OCI-M1 (cell line): ENCODE data around the gene NCS1.
A peak's percentile ranks its signal among the peaks of the same experiment; 100 is the strongest.
"Not testable (repeated sequence)": the region's sequence is repeated elsewhere in the genome, so short reads cannot be mapped to it uniquely, and the experiment has no call there.

Experiments
- DNase-seq: peaks from one replicate; lab custom pipeline; 2025; lab: John Stamatoyannopoulos, UW

The NCS1 gene

DNA sequence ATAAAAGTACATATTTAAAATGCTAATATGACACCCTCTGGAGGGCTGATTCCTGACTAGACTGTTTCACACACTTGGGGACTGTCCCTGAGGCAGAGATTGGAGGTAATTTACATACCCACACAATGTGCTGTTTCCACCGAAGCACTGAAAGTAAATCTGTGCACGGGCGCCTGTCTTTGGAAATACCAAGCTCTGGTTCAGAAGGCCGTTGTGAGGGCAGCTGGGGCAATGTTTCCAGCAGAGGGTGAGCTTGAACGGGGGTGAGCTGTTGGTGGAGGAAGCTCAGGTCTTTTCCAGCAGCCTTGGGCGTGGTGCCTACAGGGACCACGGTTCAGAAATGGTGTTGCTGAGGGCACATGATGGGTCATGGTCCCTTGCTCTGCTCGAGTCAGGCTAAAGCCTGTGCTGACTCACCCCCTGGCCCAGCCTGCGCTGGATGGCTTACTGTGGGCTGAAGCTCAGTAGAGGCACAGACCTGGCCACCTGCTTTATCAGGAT is 67.6 kb downstream of the NCS1 start:
- no peak for DNase-seq

DNA sequence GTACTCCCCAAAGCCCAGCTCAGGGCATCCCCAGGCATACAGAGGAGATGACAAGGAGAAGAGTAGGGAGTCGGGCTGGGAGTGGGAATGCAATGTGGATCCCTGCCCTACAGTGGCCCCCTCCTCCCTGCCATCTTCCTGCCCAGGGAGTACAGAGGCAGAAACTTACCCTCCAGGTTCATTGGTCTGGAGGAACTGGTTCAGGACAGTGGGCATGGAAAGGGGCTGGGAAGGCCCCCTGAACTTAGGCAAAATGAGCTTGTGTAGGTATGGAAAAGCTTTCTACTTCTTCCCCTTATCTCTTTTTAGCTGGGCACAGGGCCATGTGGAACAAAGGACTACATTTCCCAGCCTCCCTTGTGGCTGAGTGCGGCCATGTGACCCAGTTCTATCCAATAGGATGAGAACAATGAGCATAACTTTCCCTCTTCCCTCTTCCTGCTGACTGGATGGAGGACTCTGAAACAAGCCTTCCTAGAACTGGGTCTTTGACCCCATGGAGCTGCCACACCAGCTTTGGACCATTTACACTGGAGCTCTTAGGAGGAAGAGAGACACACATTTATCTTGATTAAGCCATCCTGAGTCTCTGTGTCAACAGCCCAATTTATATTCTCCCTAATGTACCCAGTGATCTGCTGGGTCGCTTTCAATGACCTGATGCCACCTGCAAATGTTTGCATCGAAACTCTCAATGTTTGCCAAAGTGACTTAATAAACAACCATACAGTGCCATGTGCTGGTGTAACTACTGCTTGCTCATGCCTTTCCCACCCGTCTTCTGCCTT is 68.4 kb downstream of the NCS1 start:
- DNase-seq: peak; percentile 90

DNA sequence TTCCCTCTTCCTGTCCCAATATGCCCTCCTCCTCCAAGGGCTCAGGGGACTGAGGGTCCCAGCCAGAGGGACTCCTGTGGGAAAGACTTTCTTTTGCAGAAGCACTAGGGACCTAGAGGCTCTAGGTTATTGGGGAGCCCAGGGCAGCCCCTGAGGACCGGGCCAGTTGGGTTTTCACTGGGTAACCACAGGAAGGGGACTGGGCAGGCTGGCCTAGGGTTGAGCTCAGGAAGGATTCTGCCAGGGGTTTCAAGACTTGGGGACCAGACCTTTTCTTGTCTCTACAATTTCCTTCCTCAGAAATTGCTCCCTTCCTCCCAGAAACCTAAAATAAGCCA is 69.0 kb downstream of the NCS1 start:
- DNase-seq: no peak

DNA sequence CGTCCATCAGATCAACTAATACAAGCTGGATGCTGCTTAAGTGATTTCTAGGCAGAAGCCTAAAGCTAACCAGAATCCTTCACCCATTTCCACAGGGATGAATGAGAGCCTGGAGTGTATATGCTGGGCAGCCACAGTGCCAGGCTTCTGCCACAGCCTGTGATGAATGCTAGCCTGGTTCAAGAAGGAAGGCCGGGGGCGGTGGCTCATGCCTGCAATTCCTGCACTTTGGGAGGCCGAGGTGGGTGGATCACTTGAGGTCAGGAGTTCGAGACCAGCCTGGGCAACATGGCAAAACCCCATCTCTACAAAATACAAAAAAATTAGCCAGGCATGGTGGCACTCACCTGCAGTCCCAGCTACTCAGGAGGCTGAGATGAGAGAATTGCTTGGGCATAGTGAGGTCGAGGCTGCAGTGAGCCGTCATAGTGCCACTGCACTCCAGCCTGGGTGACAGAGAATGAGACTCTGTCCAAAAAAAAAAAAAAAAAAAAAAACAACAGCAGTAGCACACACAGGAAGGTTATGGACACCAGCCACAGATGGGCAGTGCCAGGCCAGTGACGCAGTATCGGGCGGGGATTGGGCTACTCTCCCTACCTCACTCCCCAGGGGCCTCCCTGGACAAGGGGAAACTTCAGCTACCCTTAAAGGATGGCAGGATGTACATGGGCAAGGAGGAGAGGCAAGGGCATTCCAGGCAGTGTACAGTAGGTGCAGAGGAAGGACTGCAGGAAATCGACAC is 70.2 kb downstream of the NCS1 start:
- no peak for DNase-seq

DNA sequence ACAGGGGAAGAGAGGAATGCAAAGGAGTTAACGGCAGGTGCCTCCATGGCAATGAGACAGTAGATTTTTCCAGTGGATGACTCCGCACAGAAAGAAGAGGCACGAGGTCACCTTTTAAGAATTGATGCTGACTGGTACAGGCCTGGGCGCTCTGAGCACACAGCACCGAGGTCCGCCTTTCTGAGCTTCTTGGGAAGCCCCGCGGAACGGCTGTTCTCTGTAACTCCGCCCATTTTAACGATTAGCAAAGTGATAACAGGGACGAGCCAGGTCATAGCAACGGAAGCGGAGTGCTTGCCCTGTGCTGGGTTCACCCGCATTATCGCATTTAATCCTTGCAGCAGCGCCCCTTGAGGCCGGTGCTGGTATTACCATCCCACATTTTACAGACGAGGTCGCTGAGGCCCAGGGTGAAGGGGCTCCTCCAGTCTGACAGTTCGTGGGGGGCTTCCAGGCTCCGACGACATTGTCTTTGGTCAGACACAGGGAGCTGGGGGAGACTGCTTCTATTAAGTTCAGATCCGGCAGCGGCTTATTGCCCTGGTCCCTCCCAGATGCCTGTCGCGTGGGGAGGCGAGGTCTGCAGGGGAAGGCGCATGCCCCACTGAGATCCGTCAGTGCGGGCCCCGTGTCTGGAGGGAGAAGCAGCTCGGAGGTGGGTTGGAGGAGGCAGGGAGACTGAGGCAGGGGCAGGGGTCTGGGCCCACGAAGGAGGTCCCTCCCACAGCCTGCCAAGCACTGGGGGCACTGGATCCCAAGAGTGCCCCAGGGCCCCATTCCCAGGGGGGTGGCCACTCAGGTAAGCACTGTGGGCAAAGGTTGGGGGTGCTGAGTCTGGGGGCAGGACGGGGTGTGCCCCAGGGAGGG is 71.0 kb downstream of the NCS1 start:
- peak; percentile 88 for DNase-seq

DNA sequence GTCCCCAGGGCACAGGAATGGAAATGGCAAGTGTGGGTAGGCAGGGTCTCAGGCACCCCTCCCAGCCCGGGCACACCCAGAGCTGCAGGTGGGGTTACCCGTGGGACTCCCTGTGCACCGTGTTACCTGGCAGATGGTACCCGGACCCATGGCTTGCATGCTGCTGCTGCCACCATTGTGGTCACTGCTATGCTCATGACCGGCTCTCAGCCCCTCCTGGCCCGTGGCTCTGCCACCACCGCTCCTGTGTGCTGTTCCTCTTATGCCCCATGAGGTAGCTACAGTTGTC is 71.6 kb downstream of the NCS1 start:
- DNase-seq: no peak

DNA sequence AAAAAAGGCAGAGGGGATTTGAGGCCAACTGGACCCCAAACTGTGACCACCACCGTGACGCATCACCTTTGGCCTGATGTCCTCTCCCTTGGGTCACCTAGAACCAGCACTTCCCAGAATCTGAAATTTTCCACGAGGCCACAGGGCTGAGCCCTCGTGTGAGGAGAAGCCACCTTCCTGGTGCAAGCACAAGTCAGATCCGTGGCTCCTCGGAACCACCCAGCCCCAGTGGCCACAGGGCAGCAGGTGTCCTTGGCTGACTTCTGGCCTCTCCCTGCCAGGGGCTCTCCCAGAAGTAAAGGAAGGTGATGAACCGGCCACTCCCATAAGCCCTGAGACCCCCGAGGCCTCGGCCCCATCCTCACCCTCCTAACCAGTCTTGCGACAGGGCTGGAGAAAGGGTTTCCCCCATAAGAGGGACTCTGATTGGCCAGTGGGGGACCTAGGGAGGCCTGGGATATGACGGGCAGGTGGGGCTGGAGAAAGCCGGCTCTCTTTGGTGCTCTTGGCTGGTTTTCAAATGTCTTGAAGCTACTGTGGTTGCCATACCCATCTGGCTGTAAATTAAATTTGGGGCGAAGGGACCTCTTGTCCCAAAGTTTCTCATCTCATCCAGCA is 72.5 kb downstream of the NCS1 start:
- DNase-seq: no peak

DNA sequence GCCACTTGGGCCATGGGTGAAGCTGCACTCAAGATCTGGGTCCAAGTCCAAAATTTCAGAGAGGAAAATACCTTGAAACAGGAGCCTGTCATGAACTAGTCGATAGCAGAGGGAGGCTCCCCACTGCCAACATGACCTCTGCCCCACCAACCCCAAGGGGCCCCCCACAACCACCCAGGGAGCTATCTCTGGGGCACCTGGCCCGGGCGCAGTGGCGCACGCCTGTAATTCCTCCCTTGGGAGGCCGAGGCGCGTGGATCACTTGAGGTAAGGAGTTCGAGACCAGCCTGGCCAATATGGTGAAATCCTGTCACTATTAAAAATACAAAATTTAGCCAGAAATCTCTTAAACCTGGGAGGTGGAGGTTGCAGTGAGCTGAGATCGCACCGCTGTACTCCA is 73.3 kb downstream of the NCS1 start:
- DNase-seq: no peak

DNA sequence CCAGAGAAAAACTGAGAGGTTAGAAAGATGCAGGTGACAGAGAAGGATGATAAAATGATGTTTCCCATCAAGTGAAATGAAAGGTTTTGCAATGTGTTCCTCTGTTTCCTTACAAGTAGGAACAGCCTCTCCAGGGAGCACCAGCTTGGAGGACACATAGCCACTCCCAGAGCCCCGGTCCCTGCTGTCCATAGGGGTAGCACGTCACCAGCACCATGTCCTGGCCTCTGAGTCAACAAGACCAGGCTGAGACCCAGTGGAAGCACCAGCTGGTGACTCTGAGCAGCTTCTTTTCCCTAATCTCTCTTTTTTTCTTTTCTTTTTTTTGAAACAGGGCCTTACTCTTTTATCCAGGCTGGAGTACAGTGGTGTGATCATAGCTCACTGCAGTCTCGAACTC is 73.9 kb downstream of the NCS1 start:
- DNase-seq: no peak

DNA sequence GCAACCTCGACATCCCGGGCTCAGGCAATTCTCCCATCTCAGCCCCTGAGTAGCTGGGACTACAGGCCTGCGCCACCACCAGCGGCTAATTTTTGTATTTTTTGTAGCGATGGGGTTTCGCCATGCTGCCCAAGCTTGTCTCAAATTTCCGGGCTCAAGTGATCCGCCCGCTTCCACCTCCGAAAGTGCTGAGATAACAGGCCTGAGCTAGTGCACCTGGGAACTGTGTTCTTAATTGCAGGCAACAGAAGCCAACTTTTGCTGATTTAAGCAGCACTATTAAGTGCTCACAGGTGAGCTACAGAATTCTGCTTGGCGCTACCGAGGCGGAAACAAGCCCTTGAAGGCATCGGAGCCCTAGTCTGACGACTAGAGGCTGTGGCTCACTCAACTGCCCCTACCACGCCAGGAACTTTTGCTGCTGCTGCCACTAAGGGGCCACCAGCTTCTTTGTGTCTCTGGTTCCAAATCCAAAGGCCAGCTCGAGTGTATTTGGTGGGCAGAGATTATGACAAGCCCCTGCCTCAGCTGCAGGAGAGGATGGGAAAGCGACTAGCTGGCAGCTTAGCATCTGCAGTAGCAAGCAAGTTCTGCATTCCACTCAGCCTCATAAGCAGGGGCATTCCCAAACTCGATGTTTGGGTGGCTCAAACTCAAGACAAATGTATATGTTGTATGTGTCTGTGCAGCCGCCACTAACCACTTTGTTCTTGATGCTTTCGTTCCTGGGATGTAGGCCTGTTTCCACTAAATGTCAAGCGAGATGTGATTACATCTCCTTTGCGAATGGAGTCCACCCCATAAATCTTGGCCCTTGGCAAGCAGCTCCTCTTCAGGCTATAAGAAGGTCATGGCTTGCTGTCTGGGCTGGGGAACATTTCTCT is 82.8 kb downstream of the NCS1 start:
- no peak for DNase-seq

DNA sequence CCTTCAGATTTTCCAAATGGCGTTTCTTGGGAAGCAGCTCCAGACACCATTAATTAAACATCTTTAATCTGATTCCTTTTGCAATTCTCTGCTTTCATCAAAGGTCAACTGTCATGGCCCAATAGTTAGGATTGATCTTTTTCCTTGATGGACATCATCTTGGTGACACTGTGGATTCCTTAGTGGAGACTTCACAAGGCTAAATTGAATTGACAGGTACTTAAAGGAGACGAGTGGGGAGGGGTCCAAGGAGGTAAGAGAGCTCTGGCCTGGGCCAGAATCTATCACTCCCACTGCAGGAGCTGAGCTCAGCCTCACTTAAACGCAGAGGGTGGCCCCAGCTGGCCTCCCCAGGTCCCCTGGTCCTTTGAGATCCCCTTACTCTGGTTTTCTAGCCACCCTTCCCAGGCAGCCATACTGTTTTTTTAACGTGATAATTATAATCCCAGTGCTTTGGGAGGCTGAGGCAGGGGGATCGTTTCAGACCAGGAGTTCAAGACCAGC is 83.5 kb downstream of the NCS1 start:
- no peak for DNase-seq

DNA sequence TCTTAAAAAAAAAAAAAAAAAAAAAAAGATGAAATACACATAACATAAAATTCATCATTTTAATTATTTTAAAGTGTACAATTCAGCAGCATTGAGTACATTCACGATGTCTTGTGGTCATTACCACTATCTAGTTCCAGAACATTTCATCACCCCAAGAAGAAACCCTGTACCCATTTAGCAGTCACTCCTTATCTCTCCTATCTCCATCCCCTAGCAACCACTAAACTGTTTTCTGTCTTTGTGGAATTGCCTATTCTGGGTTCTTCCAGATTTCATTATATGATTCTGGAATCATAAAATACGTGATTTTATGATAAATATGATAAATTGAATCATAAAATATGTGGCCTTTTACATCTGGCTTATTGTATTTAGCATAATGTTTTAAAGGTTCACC is 84.4 kb downstream of the NCS1 start:
- DNase-seq: no peak

DNA sequence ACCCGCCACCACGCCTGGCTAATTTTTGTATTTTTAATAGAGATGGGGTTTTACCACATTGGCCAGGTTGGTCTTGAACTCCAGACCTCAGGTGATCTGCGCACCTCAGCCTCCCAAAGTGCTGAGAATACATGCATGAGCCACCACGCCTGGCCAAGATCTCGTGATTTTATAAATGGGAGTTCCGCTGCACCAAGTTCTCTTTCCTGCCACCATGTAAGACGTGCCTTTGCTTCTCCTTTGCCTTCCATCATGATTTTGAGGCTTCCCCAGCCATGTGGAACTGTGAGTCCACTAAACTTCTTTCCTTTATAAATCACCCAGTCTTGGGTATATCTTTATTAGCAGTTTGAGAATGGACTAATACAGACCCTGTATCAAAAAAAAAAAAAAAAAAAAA is 85.9 kb downstream of the NCS1 start:
- DNase-seq: not testable (repeated sequence)

DNA sequence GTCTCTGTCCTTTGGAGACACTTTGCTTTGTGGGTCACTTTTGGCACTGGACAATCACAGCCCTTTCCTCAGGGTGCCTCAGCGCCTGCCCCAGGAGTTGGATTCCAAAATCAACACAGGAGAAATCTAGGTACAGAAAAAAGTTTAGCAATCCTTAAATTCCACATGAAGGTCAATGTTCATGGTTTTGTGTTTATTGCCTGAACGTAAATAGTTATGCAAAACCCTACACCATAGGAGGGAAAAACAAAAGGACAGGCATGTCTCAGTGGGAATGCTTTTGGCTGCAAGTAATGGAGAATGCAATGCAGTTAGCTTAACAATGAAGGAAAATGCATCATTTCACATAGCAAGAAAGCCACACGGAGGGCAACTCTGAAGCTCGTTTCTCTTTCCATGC is 86.8 kb downstream of the NCS1 start:
- DNase-seq: no peak

DNA sequence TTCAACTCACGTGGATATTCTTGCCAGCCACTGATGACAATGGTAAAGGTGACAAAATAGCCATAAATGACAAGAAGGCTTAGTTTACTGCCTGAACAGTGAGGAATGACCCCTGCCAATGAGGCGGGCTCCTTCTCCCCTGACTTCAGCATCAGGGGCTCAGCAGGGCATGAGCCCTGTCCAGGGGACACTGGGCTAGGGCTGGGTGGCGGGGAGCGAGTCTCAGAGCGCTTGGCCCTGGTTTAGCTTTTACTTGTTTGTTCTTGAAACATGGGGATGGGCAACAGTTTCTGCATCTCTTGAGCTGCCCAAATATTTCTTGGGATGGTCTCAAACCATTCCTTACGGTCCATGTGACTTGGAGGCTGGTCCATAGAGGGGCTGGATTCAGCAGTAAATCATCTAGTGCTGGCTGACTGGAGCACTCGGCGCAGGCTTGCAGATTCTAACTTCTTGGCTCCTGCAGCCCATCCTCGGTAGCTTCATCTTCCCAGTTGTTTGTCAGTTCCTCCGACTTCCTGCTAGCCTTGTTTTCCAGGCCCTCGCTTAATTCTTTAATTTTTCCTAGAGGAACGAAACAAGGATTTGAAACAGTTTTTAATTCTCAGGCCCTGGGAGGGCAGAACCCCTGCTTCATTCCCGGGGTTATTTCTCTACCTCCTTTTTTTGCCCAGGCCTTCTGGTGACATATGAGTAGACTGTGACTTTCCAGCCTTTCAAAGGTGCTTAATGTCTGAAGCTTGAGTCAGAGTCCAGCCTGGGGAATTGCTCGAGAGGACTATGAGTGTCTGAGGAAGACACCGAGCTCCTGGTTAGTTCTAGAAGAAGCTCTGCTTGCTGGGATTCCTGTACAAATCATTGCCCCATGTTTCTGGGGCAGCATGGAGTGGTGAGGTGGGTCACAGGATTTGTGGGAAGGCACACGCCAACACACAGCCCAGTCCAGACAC is 88.9 kb downstream of the NCS1 start:
- no peak for DNase-seq

DNA sequence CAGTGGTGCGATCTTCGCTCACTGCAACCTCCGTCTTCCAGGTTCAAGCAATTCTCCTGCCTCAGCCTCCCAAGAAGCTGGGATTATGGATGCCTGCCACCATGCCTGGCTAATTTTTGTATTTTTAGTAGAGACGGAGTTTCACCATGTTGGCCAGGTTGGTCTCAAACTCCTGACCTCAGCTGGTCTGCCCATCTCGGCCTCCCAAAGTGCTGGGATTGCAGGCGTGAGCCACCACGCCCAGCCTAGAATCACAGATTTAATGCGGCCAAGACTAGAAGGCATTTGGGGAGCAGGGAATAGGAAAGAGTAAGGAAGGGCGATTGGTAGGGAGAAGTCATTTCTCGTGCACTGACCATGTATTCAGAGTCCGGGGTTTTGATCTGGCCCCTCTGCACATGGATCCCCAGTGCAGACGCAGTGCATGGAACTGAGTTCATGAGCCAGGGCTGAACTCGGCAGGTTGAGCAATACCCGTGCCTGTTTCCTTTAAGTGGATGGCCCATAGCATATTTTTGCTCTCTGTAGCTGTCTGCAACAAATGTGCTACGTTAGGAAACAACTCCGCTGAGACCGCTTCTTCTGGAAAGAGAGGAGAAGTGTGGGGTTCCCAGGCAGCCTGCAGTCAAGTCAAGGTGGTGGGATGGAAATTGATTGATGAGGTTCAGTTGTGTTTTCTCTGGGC is 90.0 kb downstream of the NCS1 start:
- DNase-seq: no peak

DNA sequence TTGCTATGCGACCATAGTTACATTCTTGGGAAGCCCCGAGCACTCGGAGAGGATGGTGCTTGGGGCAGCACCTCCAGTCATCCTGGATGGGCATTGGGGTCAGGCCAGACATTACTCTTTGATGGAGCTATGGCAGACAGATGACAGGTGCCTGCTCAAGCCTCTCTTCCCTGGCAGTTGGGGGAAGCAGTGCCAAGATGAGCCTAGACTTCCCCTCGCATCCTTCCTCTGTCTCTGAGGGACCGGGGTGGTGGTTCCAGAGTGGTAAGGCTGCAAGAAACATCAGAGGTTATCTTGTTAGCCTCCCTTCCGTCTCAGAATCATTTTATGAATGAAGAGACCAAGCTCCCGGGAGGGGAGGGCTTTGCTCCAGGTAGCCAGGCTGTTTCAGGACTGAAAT is 90.6 kb downstream of the NCS1 start:
- no peak for DNase-seq

DNA sequence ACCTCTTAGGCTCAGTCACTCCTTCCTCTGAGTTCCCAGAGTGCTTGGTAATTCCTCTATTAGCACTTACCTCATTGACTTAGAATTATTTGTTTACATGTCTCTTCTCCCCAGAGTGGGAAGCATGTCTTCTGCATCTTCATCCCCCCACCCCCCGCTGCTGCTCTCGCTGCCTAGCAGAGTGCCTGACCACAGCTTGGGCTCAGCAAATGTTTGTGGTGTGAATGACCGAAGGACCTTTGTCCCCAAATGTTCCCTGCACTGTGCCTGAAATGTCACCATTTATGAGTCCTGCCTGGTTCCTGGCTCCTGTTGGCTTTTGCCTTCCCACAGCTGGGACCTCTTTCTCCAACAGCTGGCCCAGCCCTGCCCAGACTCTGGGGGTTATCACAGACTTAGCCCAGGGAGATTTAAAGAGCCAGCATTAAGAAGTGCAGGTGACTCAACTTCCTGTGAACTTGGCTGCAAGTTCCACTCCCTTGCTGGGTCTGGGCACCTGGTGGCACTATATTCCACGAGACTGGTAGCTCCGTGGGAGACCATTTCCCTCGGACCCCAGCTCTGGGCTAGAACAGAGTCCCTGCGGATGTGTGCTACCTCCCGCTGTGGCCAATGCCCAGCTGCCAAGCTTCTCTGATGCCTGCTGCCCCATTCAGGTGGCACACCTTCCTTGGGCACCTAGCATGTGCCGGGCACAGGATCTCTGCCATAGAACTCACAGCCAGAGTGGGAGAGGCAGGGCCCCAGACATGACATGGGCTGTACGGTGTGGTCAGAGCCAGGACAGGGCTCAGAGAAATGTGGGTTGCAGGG is 91.6 kb downstream of the NCS1 start:
- DNase-seq: peak; percentile 11
